Skeletal muscle satellite cell (primary cell): ENCODE results near the gene MXRA8. TPM values are rescaled to one million over a fixed set of nuclear protein-coding genes. Genes with fewer than 3 reads are reported as not detected.
"Not testable (repeated sequence)": the region's sequence is repeated elsewhere in the genome, so short reads cannot be mapped to it uniquely, and the experiment has no call there.

ENCODE experiments used
- H3K27me3 ChIP-seq: 2 replicates; pipeline ENCODE4 v1.7.0; 2013; ENCODE audit warnings: low read length; ENCODE audit not compliant: control insufficient read depth, insufficient read depth
- H3K36me3 ChIP-seq: 2 replicates; pipeline ENCODE4 v1.7.0; 2013; ENCODE audit warnings: mild to moderate bottlenecking, control low read depth, low read length; ENCODE audit not compliant: insufficient read depth
- H3K4me1 ChIP-seq: 2 replicates; pipeline ENCODE4 v1.7.0; 2013; ENCODE audit warnings: low read length; ENCODE audit not compliant: control insufficient read depth, insufficient read depth
- H3K4me2 ChIP-seq: 2 replicates; pipeline ENCODE4 v1.7.0; 2013; ENCODE audit warnings: mild to moderate bottlenecking, low read length
- H3K4me3 ChIP-seq: 2 replicates; pipeline ENCODE4 v1.7.0; 2013; ENCODE audit warnings: low read length
- H3K9ac ChIP-seq: 2 replicates; pipeline ENCODE4 v1.7.0; 2013; ENCODE audit warnings: mild to moderate bottlenecking, low read depth, low read length, moderate library complexity
- H3K9me3 ChIP-seq: replicated peaks from 2 replicates; pipeline ENCODE4 v1.7.0; 2013; ENCODE audit warnings: mild to moderate bottlenecking, control low read depth, low read length
- total RNA-seq: library from RNA; depleted of rRNA; stranded (reverse); fragments of >200 nt; gene quantifications from 2 replicates; pipeline ENCODE4 v1.2.3, GENCODE V29; 2012; rRNA removed

The MXRA8 gene, protein sequence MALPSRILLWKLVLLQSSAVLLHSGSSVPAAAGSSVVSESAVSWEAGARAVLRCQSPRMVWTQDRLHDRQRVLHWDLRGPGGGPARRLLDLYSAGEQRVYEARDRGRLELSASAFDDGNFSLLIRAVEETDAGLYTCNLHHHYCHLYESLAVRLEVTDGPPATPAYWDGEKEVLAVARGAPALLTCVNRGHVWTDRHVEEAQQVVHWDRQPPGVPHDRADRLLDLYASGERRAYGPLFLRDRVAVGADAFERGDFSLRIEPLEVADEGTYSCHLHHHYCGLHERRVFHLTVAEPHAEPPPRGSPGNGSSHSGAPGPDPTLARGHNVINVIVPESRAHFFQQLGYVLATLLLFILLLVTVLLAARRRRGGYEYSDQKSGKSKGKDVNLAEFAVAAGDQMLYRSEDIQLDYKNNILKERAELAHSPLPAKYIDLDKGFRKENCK
- total RNA-seq: 352 and 415 TPM in 2 replicates

DNA sequence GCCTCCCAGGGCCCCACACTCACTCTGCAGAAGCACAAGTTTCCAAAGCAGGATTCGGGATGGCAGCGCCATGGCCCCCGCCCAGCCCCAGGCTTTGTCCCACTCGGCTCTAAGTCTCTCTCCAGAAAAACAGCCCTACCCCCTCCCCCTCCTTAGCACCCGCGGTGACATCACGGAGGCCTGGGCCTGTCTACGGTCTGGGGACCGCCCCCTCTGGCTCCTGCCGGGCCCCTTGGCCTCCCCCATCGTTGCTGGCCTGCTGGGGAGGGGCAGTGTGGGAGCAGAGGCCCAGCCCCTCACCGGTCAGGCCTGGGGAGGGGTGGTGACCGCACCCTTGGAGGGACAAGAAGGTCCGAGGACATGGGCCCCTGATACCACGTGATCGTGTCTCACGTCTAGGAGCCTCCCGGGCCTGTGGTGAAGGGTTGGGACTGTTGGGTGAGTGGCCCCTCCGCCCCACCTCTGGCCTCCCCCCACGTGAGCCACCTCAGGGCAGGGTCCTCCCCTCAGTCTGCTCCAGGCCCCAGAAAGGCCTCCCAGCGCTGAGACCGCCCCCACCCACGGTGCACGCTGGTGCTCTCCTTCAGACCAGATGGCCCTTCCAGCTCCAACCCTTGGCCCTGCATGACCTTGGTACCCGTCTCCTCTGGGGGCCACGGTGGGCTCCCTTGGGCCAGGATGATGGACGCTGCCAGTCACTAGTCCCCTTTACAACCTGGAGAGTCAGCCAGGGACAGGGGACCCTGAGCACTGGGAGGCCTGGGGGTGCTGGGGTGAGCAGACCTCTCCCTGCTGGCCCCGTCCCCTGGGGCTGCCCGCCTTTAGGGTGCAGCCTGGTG, at the start of gene MXRA8:
TSS of gene MXRA8 (minus strand) at position 123 of the 839 bp plus-strand sequence. CDS start at position 72, 51 bp downstream.
- Histone ChIP-seq H3K4me2 (peak within 1 kb of the TSS; percentile 79), H3K9ac (peak within 1 kb of the TSS; percentile 95), H3K9me3 (no peaks in the 10 kb centered on the region), H3K4me3 (peak within 1 kb of the TSS; percentile 84), H3K36me3 (peaks cover 16% of the 10 kb centered on the region), H3K27me3 (no peaks in the 10 kb centered on the region), H3K4me1 (peaks cover 53% of the 10 kb centered on the region)

DNA sequence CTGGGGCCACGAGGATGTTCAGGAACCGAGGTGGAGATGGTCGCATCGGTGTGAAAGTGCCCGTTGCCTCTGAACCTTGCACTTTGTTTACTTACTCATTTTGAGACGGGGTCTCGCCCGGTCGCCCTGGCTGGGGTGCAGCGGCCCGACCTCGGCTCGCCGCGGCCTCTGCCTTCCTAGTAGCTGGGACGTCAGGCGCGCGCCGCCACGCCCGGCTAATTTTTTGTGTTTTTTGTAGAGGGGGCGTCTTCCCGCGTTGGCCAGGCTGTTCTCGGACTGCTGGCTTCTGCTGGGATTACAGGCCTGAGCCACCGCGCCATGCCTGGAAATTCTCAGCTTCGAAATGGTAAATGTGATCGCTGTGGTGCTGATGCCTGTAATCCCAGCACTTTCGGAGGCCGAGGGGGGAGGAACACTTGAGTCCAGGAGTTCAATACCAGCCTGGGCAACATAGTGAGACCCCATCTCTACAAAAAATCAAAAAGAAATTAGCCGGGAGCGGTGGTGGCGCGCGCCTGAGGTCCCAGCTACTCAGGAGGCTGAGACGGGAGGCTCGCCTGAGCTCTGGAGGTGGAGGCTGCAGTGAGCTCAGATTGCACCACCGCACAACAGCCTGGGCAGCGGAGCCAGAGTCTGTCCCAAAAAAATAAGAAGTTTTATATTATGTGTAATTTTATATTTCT, 49.4 kb upstream of the MXRA8 start:
- H3K4me2 ChIP-seq: peak overlapping the region; percentile 96
- peak overlapping the region; percentile 98 for H3K4me3 ChIP-seq
- peaks cover 28% of the 10 kb centered on the region for H3K36me3 ChIP-seq

DNA sequence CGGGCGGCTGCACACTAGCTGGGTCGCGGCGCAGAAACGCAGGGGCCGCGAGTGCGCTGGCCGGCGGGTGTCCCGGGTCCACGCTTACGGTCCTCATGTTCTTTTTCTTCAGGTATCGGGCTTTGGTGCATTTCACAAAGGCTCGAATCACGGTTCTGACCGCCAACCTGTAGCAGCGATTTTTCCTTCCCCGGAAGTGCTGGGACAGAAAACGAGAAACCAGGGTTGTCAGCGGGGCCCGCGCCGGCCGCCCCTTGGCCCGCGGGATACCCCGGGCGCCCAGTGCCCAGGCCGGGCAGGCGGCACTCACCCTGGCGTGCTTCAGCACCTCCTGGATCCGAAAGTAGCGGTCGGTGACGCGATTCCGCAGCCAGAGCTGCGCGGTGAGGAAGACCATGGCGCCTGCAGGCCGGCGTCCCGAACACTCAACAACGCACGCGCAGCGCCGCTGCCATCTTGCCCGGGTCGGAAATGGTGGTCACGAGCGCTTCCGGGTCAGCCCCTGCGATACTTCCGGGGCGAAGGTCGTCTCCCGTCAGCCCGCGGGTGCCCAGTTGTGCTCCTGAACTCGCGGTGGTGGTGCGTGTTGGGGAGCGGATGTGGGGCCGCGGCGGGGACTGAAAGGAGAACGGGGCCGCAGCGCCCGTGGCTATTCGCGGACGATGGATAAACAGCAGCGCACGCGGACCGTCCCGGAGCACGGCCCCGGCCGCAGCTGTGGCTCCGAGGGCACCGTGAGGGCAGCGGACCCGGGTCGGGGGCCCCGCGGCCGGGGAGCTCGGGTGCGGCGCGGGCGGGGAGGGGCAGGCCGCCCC, 48.7 kb upstream of the MXRA8 start, which contains the start of gene MRPL20:
TSS of gene MRPL20 (minus strand) at position 473 of the 815 bp plus-strand sequence. CDS start at position 397, 76 bp downstream.
- Histone ChIP-seq H3K36me3 (peaks cover 33% of the 10 kb centered on the region), H3K4me1 (peaks cover 23% of the 10 kb centered on the region), H3K9ac (peak within 1 kb of the TSS; percentile 99), H3K4me3 (peak within 1 kb of the TSS; percentile 98), H3K9me3 (no peaks in the 10 kb centered on the region), H3K27me3 (no peaks in the 10 kb centered on the region), H3K4me2 (peak within 1 kb of the TSS; percentile 96)

More for the DNA sequence above, 49.4 kb upstream of the MXRA8 start:
- H3K9me3 ChIP-seq: no peaks in the 10 kb centered on the region
- H3K4me1 ChIP-seq: peaks cover 18% of the 10 kb centered on the region
- peak overlapping the region; percentile 99 for H3K9ac ChIP-seq
- no peaks in the 10 kb centered on the region for H3K27me3 ChIP-seq

DNA sequence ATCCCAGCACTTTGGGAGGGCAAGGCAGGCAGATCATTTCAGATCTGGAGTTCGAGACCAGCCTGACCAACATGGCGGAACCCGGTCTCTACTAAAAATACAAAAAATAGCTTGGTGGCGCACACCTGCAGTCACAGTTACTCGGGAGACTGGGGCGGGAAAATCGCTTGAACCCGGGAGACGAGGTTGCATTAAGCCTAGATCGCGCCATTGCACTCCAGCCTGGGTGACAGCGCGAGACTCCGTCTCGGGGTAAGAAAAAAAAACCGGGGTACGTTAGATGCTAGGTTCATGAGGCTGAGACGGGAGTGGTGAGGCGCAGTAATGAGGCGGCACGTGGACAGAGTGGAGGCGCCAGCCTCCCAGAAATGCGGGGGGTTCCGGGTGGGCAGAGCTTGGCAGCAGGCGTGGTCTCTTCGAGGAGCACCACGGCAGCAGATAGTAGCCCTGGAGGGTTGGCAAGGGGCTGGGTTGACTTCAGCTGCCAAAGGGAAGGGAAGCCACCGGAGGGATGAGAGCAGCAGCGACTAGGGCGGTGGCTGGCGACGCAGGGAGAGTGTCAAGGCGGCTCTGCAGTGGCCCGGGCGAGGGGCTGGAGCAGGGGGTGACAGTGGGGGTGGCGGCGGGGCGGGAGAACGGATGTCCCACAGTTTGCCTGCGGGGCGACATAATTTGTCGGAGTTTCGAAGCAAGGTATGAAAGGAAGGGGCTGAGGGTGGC, 47.9 kb upstream of the MXRA8 start:
- peaks cover 29% of the 10 kb centered on the region for H3K4me1 ChIP-seq
- H3K27me3 ChIP-seq: no peaks in the 10 kb centered on the region
- H3K4me3 ChIP-seq: peak overlapping the region; percentile 98
- H3K9me3 ChIP-seq: no peaks in the 10 kb centered on the region
- peak overlapping the region; percentile 99 for H3K9ac ChIP-seq
- H3K36me3 ChIP-seq: peaks cover 40% of the 10 kb centered on the region
- H3K4me2 ChIP-seq: peak overlapping the region; percentile 96

DNA sequence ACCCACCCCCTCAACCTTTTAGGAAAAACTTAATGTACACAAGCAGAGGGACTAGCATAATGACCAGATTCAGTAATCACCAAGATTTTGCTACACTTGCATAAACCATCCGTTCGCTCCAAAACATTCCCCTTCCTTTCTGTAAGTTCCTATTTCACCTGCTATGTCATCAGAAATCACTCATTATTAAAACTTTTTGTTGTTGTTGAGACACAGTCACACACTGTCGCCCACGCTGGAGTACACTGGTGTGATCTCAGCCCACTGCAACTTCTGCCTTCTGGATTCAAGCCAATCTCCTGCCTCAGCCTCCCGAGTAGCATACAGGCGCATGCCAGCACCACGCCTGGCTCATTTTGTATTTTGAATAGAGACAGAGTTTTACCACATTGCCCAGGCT, 45.3 kb upstream of the MXRA8 start:
- Histone ChIP-seq H3K4me3 (no peak overlapping the region), H3K4me2 (no peak overlapping the region), H3K9ac (no peak overlapping the region), H3K27me3 (no peaks in the 10 kb centered on the region), H3K4me1 (peaks cover 42% of the 10 kb centered on the region), H3K9me3 (no peaks in the 10 kb centered on the region), H3K36me3 (peaks cover 49% of the 10 kb centered on the region)

DNA sequence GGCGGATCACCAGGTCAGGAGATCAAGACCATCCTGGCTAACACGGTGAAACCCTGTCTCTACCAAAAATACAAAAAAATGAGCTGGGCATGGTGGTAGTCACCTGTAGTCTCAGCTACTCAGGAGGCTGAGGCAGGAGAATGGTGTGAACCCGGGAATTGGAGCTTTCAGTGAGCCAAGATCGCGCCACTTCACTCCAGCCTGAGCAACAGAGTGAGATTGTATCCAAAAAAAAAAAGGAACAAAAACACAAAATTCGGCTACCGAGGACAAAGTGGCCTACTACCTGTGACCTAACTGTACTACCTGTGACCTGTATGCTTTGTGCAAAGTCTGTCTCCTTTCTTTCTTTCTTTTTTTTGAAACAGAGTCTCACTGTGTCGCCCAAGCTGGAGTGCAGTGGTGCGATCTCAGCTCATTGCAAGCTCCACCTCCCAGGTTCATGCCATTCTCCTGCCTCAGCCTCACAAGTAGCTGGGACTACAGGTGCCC, 44.6 kb upstream of the MXRA8 start:
- H3K4me1 ChIP-seq: peaks cover 37% of the 10 kb centered on the region
- not testable (repeated sequence) for H3K27me3 ChIP-seq, H3K4me3 ChIP-seq, H3K9me3 ChIP-seq, H3K9ac ChIP-seq, H3K4me2 ChIP-seq
- peaks cover 50% of the 10 kb centered on the region for H3K36me3 ChIP-seq

DNA sequence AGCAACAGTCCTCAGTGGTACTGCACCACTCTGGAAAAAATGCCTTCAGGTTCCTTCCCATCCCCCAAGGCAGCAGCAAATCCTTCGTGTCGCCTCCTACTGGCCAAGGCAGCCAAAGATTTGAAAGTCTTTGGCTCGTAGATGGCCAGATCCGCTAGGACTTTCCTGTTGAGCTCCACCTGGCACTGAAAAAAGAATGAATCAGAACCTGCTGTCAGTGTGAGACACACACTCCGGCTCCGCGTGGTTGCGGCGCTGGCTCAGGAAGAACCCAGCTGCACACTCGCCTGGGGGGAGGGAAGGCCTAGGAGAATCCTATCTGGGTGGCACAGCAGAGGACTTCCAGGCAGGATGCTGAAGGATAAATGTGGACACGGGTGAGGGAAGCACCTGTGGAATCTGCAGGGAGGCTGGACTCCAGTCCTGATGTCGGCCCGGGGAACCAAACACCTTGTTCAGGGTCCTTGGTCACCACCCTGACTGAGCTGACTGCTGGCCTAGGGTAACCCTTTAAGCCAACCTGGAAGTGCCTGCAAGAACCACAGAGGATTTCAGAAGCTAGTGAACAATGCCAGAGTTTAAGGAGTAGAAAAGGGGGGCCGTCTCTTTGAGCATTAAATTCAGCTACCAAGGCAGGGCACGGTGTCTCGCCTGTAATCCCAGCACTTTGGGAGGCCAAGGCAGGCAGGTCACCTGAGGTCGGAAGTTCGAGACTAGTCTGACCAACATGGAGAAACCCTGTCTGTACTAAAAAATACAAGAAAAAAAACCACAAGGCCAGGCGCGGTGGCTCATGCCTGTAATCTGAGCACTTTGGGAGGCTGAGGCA, 43.9 kb upstream of the MXRA8 start:
- Histone ChIP-seq H3K4me1 (peaks cover 42% of the 10 kb centered on the region), H3K27me3 (no peaks in the 10 kb centered on the region), H3K36me3 (peaks cover 57% of the 10 kb centered on the region), H3K4me2 (no peak overlapping the region), H3K9ac (no peak overlapping the region), H3K4me3 (no peak overlapping the region), H3K9me3 (no peaks in the 10 kb centered on the region)

DNA sequence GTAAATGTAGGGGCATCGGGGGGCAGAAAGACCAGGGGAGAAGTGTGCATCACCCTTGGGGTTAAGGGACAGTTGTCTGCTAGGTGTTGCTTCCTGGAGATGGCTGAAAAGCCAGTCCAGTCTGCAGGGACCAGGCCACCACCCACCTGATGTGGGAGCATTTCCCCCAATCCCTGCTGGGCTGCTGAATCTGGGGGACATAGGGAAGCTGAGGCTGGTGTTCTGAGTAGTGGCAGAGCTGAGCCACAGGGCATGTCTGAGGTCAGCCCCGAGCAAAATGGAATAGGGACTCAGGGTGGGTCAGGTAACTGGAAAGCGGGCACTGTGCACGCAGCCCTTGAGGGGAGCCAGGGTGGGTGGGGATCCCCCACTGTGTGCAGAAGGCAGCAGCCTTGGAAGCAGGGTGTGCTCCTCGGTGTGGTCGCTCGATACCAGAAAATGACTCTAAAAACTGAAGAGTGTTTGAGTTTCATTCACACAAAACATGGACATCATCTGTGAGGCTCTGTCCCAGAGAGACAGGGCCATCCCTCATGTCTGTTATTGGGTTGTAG, 43.2 kb upstream of the MXRA8 start:
- no peaks in the 10 kb centered on the region for H3K27me3 ChIP-seq
- peaks cover 46% of the 10 kb centered on the region for H3K4me1 ChIP-seq
- no peaks in the 10 kb centered on the region for H3K9me3 ChIP-seq
- H3K36me3 ChIP-seq: peaks cover 62% of the 10 kb centered on the region
- peak overlapping the region; percentile 87 for H3K4me3 ChIP-seq
- peak overlapping the region; percentile 99 for H3K4me2 ChIP-seq
- no peak overlapping the region for H3K9ac ChIP-seq
